Nucleus accumbens (tissue), 56 donors: ENCODE results near the gene CCNY.

ENCODE experiments used
- DNase-seq, 56 donors: peaks; one replicate each; lab custom pipeline; 2025; lab: John Stamatoyannopoulos, UW

CCNY gene

DNA sequence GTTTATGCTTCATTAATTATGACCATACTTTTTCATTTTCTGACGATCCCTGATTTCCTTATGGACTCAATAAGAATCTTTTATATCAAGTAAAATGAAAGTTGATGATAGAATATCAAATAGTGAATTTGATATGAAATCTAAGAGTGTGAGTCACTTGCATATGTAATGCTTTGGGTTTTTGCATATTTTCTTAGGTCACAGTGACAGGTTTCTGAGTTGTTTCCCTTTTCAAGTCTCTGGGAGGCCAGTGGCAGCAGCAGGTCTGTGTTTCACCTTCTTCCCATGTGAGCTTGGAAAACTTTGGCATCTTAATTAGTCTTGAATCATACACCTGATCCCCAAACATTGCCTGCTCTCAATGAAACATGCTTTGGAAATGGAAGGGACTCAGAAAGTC, 234.1 kb downstream of the CCNY start:
- DNase-seq = no peak

DNA sequence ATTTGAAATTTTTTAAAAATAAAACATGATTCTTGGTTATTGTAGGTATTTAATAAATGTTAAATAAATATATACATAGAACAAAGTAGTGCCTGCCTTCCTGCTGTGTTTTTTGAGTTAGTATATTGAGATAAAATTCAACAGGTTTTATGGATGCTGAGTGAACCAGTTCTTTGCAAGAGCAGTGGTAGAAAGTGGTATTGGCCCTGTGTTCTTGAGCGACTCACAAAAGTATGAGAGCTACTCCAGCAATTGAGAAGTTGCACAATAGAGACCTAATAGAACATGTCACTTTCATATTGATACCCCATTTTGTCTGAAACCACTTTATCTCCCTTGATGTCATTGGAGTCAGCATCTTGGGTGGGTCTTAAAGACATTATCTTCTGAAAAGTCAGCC, 236.3 kb downstream of the CCNY start:
- DNase-seq = no peak

DNA sequence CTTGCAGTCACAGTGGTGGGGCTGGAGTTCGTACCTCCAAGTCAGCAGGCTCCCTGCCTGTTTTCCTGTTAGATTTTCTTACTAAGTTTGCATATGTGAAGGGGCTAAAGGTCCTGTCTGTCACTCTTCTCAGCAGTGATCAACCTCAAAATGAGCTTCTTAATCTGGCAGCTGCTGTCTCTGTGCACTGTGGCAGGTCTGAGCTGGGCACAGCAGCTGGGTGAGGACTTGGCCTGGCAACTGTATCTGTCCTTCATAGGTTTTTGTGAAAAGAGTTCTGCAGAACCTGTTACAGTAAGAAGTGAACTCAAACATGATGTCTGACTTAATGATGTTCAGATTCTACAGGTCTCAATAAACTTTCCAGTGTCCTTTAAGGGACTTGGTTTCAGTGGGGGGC, 237.5 kb downstream of the CCNY start:
- no peak for DNase-seq

DNA sequence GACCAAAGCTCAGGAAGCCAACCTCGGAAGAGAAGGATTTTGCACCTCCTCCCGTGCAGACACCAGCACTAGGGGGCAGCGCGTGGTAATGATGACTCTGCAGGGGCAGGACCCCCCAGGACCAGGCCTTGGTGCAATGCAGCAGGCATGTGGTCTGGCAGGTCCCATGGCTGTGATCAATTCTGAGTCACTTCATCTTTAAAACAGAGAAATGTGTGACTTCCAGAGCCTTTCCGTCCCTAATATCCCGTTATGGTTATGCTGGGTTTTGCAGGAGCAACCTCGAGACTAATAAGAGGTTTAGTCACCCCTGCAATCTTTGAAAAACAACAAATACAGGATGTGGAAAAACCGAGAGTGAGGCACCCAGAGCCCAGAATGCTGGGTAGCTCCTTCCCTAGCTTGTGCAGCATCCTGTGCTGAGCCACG, 238.6 kb downstream of the CCNY start:
- no peak for DNase-seq

DNA sequence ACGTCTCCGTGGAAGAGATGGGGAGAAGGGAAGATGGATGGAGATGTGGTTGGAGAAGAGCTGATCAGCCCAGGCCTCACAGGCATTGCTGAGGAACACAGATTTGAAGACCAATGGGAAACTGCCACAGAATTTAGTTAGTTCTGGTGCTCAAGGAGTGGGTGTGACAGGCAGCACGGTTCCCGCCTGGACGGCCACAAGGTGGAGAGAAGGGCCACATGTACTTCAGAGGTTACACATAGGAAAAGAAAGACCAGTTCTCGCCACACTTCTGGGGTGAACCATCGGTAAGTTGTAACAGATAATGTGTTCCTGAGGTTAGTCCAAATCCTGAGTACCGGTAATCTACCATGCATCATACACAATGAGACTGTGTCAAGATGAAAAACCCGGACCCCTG, 239.3 kb downstream of the CCNY start:
- DNase-seq = no peak

DNA sequence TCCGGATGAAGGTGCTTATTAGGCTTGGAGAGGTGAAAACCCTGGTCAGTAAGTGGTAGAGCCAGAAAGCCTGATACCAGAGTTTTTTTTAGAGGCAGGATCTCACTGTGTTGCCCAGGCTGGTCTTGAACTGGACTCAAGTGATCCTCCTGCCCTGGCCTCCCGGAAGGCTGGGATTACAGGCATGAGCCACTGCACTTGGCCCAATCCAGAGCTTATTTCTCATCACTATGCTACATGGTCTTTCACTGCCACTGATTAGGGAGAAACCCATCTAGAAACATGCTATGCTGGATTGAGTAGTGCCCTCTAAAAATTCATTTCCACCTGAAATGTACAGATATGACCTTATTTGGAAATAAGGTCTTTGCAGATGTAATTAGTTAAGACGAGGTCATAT, 240.4 kb downstream of the CCNY start:
- no peak for DNase-seq

DNA sequence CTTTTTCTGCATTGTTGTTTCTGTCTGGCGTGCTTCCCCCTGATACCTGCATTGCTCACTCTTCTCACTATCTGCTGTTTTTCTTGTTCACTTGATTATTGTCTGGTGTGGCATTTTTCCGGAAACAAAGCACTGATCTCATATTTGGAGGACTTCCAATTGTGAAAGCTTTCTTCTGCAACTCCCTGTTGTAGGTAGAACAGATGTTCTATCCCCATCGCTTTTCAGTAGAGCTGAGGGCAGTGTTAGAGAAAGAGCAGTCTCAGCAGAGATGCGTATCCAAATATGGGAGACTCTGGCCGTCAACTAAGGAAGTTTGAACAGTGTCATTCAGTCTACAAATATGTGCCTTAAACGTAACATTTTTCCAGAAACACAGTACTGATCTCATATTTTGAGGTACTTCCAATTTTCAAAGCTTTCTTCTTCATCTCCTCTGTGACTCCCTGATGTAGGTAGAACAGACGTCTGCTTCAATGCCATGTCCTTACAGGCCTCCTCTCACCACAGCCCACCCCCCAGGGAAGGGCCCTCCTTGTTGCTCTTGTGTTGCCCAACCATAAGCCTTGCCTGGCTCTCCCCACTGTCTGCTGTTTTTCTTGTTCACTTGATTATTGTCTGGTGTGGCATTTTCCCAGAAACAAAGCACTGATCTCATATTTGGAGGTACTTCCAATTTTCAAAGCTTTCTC, 241.8 kb downstream of the CCNY start:
- DNase-seq = no peak

DNA sequence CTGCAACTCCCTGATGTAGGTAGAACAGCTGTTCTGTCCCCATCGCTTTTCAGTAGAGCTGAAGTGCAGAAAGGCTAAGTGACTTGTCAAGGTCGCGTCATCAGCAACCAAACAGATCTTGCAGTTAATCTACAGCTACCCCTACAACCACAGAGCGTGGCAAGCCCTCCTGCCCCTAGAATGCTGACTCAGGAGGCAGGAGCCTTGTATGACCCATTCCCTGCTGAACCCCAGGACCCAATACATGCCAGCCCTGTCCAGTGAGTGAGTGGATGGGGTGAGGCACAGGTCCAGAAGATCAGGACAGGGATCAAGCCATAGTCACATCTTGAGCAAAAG, 242.3 kb downstream of the CCNY start:
- DNase-seq = no peak

DNA sequence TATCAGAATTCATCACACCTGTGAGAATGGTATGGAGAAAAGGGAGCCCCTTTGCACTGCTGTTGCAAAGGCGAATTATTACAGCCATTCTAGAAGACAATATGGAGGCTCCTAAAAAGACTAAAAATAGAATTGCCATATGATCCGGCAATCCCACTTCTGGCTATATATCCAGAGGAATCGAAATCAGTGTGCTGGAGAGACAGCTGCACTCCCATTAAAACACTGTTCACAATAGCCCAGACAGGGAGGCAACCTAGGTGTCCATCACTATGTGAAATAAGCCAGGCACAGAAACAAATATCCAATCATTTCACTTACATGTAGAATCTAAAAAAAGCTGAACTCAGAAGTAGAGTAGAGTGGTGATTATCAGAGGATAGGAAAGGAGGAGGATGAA, 242.8 kb downstream of the CCNY start:
- DNase-seq = no peak

DNA sequence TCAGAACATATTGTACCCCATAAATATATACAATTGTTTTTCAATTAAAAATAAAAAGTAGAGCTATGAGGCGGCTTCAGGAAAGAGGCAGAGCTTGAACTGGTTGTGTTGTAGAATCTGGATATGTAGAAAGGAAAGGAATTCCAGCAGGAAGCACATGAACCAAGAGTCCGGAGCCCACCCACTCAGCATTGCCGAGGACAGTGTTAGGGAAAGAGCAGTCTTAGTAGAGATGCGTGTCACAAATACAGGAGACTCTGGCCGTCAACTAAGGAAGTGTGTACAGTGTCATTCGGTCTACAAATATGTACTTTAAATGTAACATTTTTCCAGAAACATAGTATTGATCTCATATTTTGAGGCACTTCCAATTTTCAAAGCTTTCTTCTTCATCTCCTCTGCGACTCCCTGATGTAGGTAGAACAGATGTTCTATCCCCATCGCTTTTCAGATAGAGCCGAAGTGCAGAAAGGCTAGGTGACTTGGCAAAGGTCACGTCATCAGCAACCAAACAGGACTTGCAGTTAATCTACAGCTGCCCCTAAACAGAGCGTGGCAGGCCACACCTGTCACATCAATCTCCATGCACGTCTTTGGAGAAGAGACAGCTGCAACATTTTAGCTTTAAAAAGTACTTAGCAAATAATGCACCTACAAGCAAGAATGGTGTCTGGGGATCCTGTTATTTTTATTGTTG, 243.6 kb downstream of the CCNY start:
- DNase-seq = no peak

DNA sequence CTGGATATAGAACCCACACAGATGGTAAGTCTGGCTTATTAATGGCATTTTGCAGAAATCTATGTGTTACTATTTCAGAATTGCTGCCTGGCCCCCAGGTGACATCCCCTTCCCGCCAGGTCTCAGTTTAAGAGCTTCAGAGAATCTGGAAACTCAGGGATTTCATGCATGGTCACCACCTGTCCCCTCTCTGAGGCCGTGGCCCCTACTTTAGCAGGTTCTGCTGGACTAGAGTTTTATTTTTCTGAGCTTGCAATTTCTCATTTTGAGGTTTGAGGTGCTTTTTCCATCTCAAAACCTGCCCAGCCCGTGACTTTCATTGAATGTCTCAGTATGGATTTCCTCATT, 244.1 kb downstream of the CCNY start:
- DNase-seq = no peak

DNA sequence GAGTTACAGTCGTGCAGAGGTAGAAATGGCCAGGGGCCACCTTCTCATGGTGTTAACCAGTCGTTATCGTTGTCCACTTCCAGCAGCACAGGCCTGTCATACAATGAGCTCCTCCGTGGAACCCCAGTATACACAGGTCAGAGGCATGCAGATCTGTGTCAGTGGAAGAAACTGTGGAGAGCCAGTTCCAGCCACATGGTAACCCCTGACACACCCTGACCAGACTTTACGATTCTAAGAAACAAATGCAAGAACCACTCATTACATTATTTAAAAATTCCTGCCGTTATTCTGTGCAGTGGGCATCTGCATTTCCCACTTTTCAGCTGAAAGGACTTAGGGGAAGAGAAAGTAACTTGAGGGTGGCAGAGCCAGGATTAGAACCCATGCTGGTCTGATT, 245.3 kb downstream of the CCNY start:
- no peak for DNase-seq

DNA sequence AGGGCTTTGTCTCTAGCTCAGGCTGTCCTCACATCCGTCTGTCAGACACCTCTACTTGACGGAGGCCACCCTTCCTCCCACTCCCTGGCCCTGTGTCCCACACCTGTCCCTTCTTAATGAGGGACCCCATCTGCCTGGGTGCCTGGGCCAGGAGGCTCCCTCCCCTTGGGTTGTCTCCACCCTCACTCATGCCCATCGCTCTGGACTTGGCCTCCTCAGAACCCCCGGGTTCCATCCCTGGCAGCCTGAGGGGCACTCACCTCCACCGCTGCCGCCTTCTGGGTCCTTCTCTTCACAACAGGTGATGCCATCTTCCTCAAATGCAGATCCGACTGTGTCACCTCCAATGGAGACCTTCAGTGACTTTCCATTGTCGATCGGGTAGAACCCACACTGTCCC, 248.6 kb downstream of the CCNY start:
- no peak for DNase-seq

DNA sequence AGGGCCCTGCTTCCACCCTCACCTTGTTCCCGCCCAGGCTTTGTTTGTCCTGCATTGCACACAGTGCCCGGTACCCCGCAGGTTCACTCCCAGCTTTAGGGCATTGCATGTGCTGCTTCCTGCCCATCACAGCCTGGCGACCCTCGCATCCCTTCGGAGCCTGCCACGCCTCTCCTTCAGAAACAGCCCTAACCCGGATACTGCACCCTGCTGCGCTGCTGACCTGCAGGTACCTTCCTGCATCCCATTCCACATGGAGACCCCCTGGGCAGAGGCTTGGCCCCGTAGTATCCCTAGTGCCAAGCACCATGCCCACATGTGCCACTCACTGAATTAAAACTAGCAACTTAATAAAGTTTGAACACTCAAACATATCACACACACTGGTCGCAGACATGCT, 249.0 kb downstream of the CCNY start:
- DNase-seq = no peak

DNA sequence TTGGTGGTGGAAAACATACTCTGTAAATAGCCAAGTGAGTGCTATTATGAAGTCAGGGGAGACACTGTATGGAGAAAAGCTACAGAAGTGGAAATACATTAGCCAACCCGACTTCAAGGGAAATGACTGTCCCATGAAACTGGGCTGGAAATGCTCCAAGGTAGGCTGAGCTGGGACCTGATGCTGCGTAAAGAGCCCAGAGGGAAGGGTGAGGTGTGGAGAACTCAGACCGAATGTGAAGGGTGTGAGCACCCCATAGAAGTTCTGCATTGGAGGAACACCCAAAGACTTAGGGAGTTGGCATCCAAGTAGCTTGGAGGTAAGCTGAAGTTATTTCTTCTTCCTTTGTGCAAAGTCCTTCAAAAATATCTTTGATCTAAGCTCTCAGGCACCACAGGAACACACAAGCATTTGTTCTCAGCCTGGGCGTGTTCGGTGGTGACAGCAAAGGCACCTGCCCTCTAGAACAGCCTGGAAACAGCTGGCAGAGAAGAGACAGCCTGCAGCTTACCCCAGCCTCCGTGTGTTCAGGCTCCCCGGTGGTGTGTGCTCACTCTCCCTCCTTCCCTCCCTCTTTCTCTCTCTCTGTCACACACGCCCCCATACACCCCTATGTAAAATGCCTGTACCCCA, 249.7 kb downstream of the CCNY start:
- peak in 1 of 56 donors; percentile 3 for DNase-seq

DNA sequence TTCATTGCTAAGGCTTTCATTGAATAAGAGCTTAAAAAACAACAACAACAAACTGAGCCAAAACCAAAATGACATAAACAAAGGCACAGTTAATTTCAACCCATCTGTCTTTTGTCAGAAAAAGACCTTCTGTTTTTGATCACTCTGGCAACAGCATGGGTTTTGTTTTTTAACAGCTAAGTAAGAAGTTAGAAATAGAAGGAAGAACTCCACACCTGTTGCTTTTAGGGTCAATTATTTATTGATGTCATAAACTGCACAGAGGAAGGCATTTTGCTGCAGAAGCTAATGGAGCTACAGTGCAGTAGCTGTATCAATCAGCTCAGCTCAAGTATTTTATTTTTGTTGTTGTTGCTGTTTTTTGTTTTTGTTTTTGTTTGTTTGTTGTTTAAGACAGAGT, 252.5 kb downstream of the CCNY start:
- DNase-seq = no peak

DNA sequence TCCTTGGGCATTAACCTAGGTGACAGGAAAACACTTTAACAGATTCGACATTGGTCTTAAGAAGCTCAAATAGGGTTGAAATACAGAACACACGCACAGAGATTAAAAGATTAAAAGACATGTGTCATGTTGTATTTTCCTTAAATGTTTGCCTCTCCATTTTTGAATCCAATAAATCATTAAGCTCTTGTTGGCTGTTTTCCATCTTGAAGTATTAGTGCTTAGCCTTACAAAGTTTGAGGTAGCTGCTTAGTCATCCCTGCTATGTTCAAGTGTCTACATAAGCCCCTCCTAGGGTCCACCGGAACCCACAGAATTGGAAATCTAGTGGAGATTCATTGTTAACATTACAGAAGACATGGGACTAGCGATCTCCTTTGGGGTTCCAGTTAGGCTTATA, 256.1 kb downstream of the CCNY start:
- no peak for DNase-seq

DNA sequence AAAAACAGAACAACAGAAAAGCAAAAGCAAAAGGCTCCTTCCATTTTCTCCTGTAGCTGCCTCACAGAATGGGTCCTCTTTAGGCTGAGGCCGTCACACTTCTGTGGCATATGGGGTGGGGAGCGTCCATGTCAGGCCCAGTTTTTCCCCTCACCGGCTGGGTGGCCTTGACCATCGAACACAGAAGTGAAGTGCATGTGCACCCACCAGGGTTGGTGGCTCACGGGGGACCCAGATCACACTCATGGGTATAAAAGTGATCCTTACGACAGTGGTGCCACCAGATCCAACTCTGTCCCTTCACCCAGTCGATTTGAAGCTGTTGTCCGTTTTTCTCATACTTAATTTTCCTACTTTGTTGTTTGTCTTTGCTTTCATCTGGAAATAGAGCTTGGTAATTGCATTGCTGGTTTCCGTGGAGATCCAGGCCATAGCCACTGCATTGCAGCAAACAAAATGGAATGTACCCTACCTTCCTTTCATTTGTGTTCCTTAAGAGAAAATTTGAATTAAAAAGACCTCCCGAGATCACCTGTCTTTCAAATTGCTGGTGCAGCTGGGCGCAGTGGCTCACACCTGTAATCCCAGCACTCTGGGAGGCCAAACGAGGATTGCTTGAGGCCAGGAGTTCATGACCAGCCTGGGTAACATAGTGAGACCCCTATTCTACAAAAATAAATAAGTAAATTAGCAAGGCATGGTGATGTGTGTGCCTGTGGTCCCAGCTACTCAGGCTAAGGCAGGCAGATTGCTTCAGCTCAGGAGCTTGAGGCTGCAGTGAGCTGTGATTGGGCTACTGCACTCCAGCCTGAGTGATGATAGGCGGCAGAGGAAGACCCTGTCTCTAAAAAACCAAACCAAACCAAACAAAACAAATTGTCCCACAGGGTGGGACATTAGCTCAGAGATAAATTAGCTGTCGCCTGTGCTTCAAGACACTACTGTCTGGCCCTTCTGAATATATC, 258.1 kb downstream of the CCNY start:
- DNase-seq = no peak

DNA sequence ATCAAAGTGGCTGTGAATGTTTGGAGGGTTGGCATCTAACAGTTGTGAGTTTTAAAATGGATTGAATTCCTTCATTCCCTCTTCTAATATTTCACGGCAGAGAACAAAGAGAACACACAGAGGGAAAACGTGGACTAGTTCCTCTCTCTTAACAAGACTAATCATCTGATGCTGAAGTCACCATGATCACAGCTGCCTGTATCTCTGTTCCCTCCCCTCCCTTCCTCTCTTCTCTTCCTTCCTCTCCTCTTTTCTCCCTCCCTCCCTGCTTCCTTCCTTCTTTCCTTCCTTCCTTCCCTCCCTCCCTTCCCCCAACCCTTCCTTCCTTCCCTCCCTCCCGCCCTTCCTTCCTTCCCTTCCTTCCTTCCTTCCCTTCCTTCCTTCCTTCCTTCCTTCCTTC, 258.8 kb downstream of the CCNY start:
- no peak for DNase-seq

DNA sequence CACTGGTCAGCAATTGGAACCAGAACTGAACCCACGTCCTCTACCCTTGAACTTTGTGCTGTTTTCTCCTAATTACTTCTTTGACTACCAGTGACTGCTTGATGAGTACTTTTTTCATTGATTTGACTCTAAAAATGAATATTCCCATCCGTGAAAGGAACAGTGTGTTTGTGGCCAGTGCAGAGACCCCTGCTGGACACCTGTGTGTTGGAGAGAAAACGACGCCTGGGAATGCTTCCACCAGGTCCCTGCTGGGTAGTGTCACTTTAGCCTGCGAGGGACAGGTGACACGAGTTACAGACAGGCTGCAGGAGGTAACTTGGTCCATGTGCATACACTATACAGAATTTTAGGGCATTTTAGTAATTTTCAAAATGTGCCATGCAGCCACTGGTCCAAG, 262.1 kb downstream of the CCNY start:
- DNase-seq = no peak

DNA sequence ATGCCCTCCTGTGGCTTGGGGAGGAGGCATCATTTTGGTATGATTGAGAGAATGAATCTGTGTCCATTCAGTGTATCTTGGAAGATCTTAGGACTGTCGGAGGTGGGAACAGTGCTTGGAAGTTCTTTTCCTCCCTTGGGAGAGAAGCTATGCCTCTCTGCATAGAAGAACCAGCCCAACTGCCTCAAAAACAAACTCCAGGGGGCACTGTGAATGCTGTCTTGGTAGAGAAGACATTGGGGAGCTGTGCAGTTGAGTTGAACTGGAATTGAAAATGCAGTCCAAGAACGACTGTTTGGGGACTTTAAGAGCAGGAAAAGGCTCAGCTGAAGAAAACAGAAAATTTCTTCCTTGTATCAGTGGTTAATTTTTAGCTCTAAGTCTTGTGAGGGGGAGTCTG, 263.9 kb downstream of the CCNY start:
- DNase-seq = no peak
